H9 (cell line): ENCODE data around the gene TNIK. TPM values are rescaled to one million over a fixed set of nuclear protein-coding genes. Genes with fewer than 3 reads are reported as not detected.

Experiments used
- DNase-seq: peaks from one replicate; pipeline ENCODE4 v3.0.0-alpha.2; 2017
- H2AFZ ChIP-seq: one replicate; pipeline ENCODE4 v1.6.1; 2013; ENCODE audit warnings: mild to moderate bottlenecking, low read length, control low read depth, moderate library complexity
- H2AK5ac ChIP-seq: 2 replicates; pipeline ENCODE4 v1.6.1; 2013; ENCODE audit warnings: low read length, control low read depth, mixed read lengths; ENCODE audit not compliant: insufficient read length
- H2BK120ac ChIP-seq: one replicate; pipeline ENCODE4 v1.6.1; 2013; ENCODE audit warnings: low read depth, mild to moderate bottlenecking, low read length, control low read depth, inconsistent platforms; ENCODE audit not compliant: poor library complexity, severe bottlenecking
- H2BK12ac ChIP-seq: 2 replicates; pipeline ENCODE4 v1.6.1; 2013; ENCODE audit warnings: low read length, control low read depth, mixed read lengths, low read depth; ENCODE audit not compliant: insufficient read length
- H2BK15ac ChIP-seq: 2 replicates; pipeline ENCODE4 v1.6.1; 2013; ENCODE audit warnings: low read depth, low read length, control low read depth
- H2BK20ac ChIP-seq: one replicate; pipeline ENCODE4 v1.6.1; 2013; ENCODE audit warnings: low read depth, mild to moderate bottlenecking, low read length, control low read depth, inconsistent platforms; ENCODE audit not compliant: poor library complexity, severe bottlenecking
- H2BK5ac ChIP-seq: 2 replicates; pipeline ENCODE4 v1.6.1; 2013; ENCODE audit warnings: low read length, control low read depth, mixed read lengths; ENCODE audit not compliant: insufficient read length
- H3K14ac ChIP-seq: 2 replicates; pipeline ENCODE4 v1.6.1; 2013; ENCODE audit warnings: low read length, control low read depth; ENCODE audit not compliant: insufficient read depth
- H3K18ac ChIP-seq: 2 replicates; pipeline ENCODE4 v1.6.1; 2013; ENCODE audit warnings: low read depth, mild to moderate bottlenecking, mixed read lengths, low read length, control low read depth; ENCODE audit not compliant: insufficient read length
- H3K23ac ChIP-seq: 2 replicates; pipeline ENCODE4 v1.6.1; 2013; ENCODE audit warnings: low read length, control low read depth, mixed read lengths, low read depth; ENCODE audit not compliant: insufficient read length
- H3K23me2 ChIP-seq: 2 replicates; pipeline ENCODE4 v1.6.1; 2013; ENCODE audit warnings: low read depth, mild to moderate bottlenecking, mixed read lengths, low read length, control low read depth; ENCODE audit not compliant: insufficient read length, poor library complexity, severe bottlenecking
- H3K27ac ChIP-seq: 2 replicates; pipeline ENCODE4 v1.5.1; 2013; ENCODE audit warnings: low read length, control low read depth, mixed read lengths, low read depth; ENCODE audit not compliant: insufficient read length
- H3K27me3 ChIP-seq: 2 replicates; pipeline ENCODE4 v1.6.1; 2013; ENCODE audit warnings: low read length, control low read depth, inconsistent platforms; ENCODE audit not compliant: insufficient read depth
- H3K4ac ChIP-seq: 2 replicates; pipeline ENCODE4 v1.6.1; 2013; ENCODE audit warnings: low read depth, mild to moderate bottlenecking, control low read depth, inconsistent platforms, low read length, moderate library complexity
- H3K4me1 ChIP-seq: 2 replicates; pipeline ENCODE4 v1.6.1; 2013; ENCODE audit warnings: low read length, control low read depth, inconsistent platforms; ENCODE audit not compliant: insufficient read depth
- H3K4me2 ChIP-seq: 2 replicates; pipeline ENCODE4 v1.6.1; 2013; ENCODE audit warnings: low read length, control low read depth, mixed read lengths; ENCODE audit not compliant: insufficient read length, insufficient read depth
- H3K56ac ChIP-seq: 2 replicates; pipeline ENCODE4 v1.6.1; 2013; ENCODE audit warnings: low read depth, mild to moderate bottlenecking, mixed read lengths, low read length, control low read depth; ENCODE audit not compliant: insufficient read length
- H3K79me1 ChIP-seq: 2 replicates; pipeline ENCODE4 v1.6.1; 2013; ENCODE audit warnings: low read depth, mild to moderate bottlenecking, moderate library complexity, low read length, control low read depth, inconsistent platforms; ENCODE audit not compliant: insufficient read depth, poor library complexity, severe bottlenecking
- H3K79me2 ChIP-seq: 2 replicates; pipeline ENCODE4 v1.6.1; 2013; ENCODE audit warnings: low read length, control low read depth, inconsistent platforms; ENCODE audit not compliant: insufficient read depth
- H3K9ac ChIP-seq: 2 replicates; pipeline ENCODE4 v1.6.1; 2013; ENCODE audit warnings: low read length, control low read depth, mixed read lengths; ENCODE audit not compliant: insufficient read length; ENCODE audit errors: extremely low read depth
- H3K9me3 ChIP-seq: one replicate; pipeline ENCODE4 v1.6.1; 2013; ENCODE audit warnings: low read depth, low read length, inconsistent platforms; ENCODE audit not compliant: control insufficient read depth
- H3T11ph ChIP-seq: one replicate; pipeline ENCODE4 v1.6.1; 2013; ENCODE audit warnings: mild to moderate bottlenecking, low read length, control low read depth, inconsistent platforms
- H4K20me1 ChIP-seq: one replicate; pipeline ENCODE4 v1.6.1; 2013; ENCODE audit not compliant: control insufficient read depth, insufficient read length, insufficient read depth
- H4K5ac ChIP-seq: 2 replicates; pipeline ENCODE4 v1.6.1; 2013; ENCODE audit warnings: low read depth, mild to moderate bottlenecking, mixed read lengths, low read length, control low read depth; ENCODE audit not compliant: insufficient read length
- H4K8ac ChIP-seq: replicated peaks from 2 replicates; pipeline ENCODE4 v1.6.1; 2013; ENCODE audit warnings: low read length, control low read depth, mixed read lengths, low read depth; ENCODE audit not compliant: insufficient read length
- H4K91ac ChIP-seq: 2 replicates; pipeline ENCODE4 v1.6.1; 2013; ENCODE audit warnings: low read depth, mild to moderate bottlenecking, moderate library complexity, mixed read lengths, low read length, control low read depth; ENCODE audit not compliant: insufficient read length
- H3K27ac Mint-ChIP-seq, 3 experiments: 2 replicates in 2 of 3; 3 replicates in 1 of 3; pipeline ENCODE4 v1.8.0; 2020 to 2021; ENCODE audit warnings: mixed read lengths in 3 of 3, mild to moderate bottlenecking in 1 of 3, moderate library complexity in 1 of 3
- H3K27me3 Mint-ChIP-seq: 2 replicates; pipeline ENCODE4 v1.8.0; 2021; ENCODE audit warnings: low read depth, mild to moderate bottlenecking, moderate library complexity, mixed read lengths
- H3K36me3 Mint-ChIP-seq, 3 experiments: 2 replicates in 2 of 3; 3 replicates in 1 of 3; pipeline ENCODE4 v1.8.0; 2020 to 2021; ENCODE audit warnings: low read depth in 3 of 3, mixed read lengths in 3 of 3; ENCODE audit not compliant: insufficient read depth in 1 of 3
- H3K4me1 Mint-ChIP-seq, 2 experiments: 2 replicates each; pipeline ENCODE4 v1.8.0; 2020; ENCODE audit warnings: mixed read lengths in 2 of 2
- H3K4me3 Mint-ChIP-seq, 2 experiments: 2 replicates in 1 of 2; 3 replicates in 1 of 2; pipeline ENCODE4 v1.8.0; 2020 to 2021; ENCODE audit warnings: mild to moderate bottlenecking in 2 of 2, mixed read lengths in 2 of 2, moderate library complexity in 1 of 2
- H3K9me3 Mint-ChIP-seq, 2 experiments: 2 replicates in 1 of 2; 3 replicates in 1 of 2; pipeline ENCODE4 v1.8.0; 2020; ENCODE audit warnings: mild to moderate bottlenecking in 2 of 2, mixed read lengths in 2 of 2, moderate library complexity in 1 of 2
- WGBS: extraction: QIAGEN DNeasy Blood & Tissue Kit; methylation state at CpG from one replicate; pipeline ENCODE4 v1.1.7; 2013; ENCODE audit warnings: missing lambda C conversion rate, low lambda C conversion rate, mixed read lengths; ENCODE audit not compliant: insufficient read length; ENCODE audit errors: extremely low coverage; 5-methylcytosine and 5-hydroxymethylcytosine counted together
- total RNA-seq: library from RNA; stranded (reverse); gene quantifications from 2 replicates; pipeline ENCODE4 v1.2.1, GENCODE V29; 2021
- TF ChIP-seq, protein P1 (sequence below): fragments of 200-600 bp; sonication (generic); conservative IDR thresholded peaks from 3 replicates; pipeline ENCODE4 v1.8.0; 2021; ENCODE audit warnings: antibody characterized with exemption, mild to moderate bottlenecking

The TNIK gene
- total RNA-seq, 1 experiment from 2014 or later: 15.9 TPM

DNA sequence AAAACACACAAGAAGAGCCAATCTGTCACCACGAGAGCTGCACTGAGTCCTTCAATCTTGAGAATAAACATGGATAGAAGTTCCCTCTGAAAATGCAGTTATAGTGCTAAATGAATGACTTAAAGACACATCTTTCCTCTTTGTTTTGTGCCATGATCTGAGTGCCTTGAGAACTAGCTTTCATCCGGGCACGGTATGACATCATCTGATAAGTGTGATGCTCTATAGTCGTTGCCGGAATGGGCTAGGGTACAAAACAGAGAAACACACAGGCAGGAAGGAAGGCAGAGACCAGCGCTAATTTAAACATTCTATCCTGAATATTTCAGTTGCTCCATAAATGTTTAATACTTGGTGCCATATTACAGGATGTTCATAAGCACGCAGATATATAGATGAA is 146.5 kb downstream of the TNIK start:
- Histone ChIP-seq H3K9ac (no peak overlapping the region), H2BK20ac (no peak overlapping the region), H3K23me2 (no peaks in the 10 kb centered on the region), H3K4me2 (no peak overlapping the region), H4K91ac (no peak overlapping the region), H4K8ac (no peak overlapping the region), H3K27me3 (no peaks in the 10 kb centered on the region), H3K4me1 (peaks cover 2% of the 10 kb centered on the region; the same call in 1 of the 2 replicates), H2BK15ac (no peak overlapping the region), H3K18ac (no peak overlapping the region), H3T11ph (no peak overlapping the region), H4K20me1 (no peaks in the 10 kb centered on the region), H3K4ac (no peak overlapping the region), H2BK5ac (no peak overlapping the region), H3K23ac (no peak overlapping the region), H3K9me3 (no peaks in the 10 kb centered on the region), H2BK120ac (no peak overlapping the region), H3K27ac (no peak overlapping the region), H3K79me2 (no peaks in the 10 kb centered on the region; the same call in 1 of the 2 replicates), H3K56ac (no peak overlapping the region), H4K5ac (no peak overlapping the region), H2AK5ac (no peak overlapping the region), H2BK12ac (no peak overlapping the region), H3K14ac (no peak overlapping the region), H3K79me1 (no peaks in the 10 kb centered on the region), H2AFZ (no peak overlapping the region)
- Mint-ChIP-seq H3K9me3 (no peaks in the 10 kb centered on the region; a peak in 1 of 5 replicates), H3K36me3 (no peaks in the 10 kb centered on the region), H3K4me1 (peaks cover 24 to 31% of the 10 kb centered on the region in 2 experiments), H3K27me3 (no peaks in the 10 kb centered on the region), H3K27ac (no peak overlapping the region), H3K4me3 (no peak overlapping the region)
- TF ChIP-seq, protein P1, sequence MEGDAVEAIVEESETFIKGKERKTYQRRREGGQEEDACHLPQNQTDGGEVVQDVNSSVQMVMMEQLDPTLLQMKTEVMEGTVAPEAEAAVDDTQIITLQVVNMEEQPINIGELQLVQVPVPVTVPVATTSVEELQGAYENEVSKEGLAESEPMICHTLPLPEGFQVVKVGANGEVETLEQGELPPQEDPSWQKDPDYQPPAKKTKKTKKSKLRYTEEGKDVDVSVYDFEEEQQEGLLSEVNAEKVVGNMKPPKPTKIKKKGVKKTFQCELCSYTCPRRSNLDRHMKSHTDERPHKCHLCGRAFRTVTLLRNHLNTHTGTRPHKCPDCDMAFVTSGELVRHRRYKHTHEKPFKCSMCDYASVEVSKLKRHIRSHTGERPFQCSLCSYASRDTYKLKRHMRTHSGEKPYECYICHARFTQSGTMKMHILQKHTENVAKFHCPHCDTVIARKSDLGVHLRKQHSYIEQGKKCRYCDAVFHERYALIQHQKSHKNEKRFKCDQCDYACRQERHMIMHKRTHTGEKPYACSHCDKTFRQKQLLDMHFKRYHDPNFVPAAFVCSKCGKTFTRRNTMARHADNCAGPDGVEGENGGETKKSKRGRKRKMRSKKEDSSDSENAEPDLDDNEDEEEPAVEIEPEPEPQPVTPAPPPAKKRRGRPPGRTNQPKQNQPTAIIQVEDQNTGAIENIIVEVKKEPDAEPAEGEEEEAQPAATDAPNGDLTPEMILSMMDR: no peak
- no CpG with 5 or more reads among the region's 7 CpGs for WGBS
- no peak for DNase-seq
